K562 (cell line): ENCODE measurements around the gene NENF. TPM values are rescaled to one million over a fixed set of nuclear protein-coding genes. Genes with fewer than 3 reads are reported as not detected.

ENCODE experiments used
- ASH1L ChIP-seq: fragments of 450-650 bp; IDR thresholded peaks from 2 replicates; pipeline ENCODE4 v1.6.1; 2018; ENCODE audit warnings: borderline replicate concordance, mild to moderate bottlenecking, low read depth; ENCODE audit not compliant: partially characterized antibody
- CEBPB ChIP-seq: fragments of 450-650 bp; IDR thresholded peaks from 2 replicates; pipeline ENCODE4 v1.6.1; 2016; ENCODE audit warnings: missing genetic modification characterization, missing compliant biosample characterization
- CHD4 ChIP-seq: fragments of 200-600 bp; sonication (generic); IDR thresholded peaks from 3 replicates; pipeline ENCODE4 v1.6.1; 2012; ENCODE audit warnings: low read depth, mild to moderate bottlenecking, mixed read lengths, low read length, inconsistent platforms; ENCODE audit not compliant: insufficient read depth, insufficient replicate concordance, poor library complexity, severe bottlenecking
- ELF2 ChIP-seq: fragments of 250-450 bp; sonication (Bioruptor Pico); IDR thresholded peaks from 2 replicates; pipeline ENCODE4 v1.5.0; 2021; ENCODE audit warnings: mild to moderate bottlenecking
- KAT7 ChIP-seq: sonication (generic); formaldehyde crosslinking; IDR thresholded peaks from 2 replicates; pipeline ENCODE4 v1.8.0; 2022; ENCODE audit warnings: missing genetic modification reagents, mild to moderate bottlenecking, borderline replicate concordance
- MAX ChIP-seq: sonication (generic); formaldehyde crosslinking; IDR thresholded peaks from 2 replicates; pipeline ENCODE4 v1.9.0; 2022; ENCODE audit warnings: mild to moderate bottlenecking, missing genetic modification reagents
- MCM5 ChIP-seq: fragments of 450-650 bp; IDR thresholded peaks from 2 replicates; pipeline ENCODE4 v1.6.1; 2016; ENCODE audit warnings: low read depth
- MTA3 ChIP-seq: fragments of 450-650 bp; formaldehyde crosslinking; IDR thresholded peaks from 2 replicates; pipeline ENCODE4 v1.6.1; 2017; ENCODE audit warnings: mild to moderate bottlenecking, borderline replicate concordance
- PRDM10 ChIP-seq: fragments of 450-650 bp; IDR thresholded peaks from 2 replicates; pipeline ENCODE4 v1.6.1; 2018; ENCODE audit not compliant: partially characterized antibody
- PTTG1 ChIP-seq: fragments of 450-650 bp; IDR thresholded peaks from 2 replicates; pipeline ENCODE4 v1.6.1; 2016; ENCODE audit warnings: low read depth, mild to moderate bottlenecking, missing genetic modification characterization, missing compliant biosample characterization
- SMAD3 ChIP-seq: fragments of 450-650 bp; formaldehyde crosslinking; conservative IDR thresholded peaks from 2 replicates; pipeline ENCODE4 v1.4.0; 2020; ENCODE audit warnings: mild to moderate bottlenecking
- SMARCB1 ChIP-seq: IDR thresholded peaks from 2 replicates; pipeline ENCODE4 v1.6.1; 2011; ENCODE audit warnings: improper control_type of control experiment, low read depth; ENCODE audit not compliant: insufficient read length
- TAL1 ChIP-seq: fragments of 450-650 bp; IDR thresholded peaks from 2 replicates; pipeline ENCODE4 v1.6.1; 2016; ENCODE audit warnings: mild to moderate bottlenecking
- THAP7 ChIP-seq: fragments of 250-450 bp; sonication (Bioruptor Pico); IDR thresholded peaks from 2 replicates; pipeline ENCODE4 v1.5.0; 2021
- ZBTB17 ChIP-seq: fragments of 450-650 bp; formaldehyde crosslinking; IDR thresholded peaks from 2 replicates; pipeline ENCODE4 v1.4.0; 2020; ENCODE audit warnings: mild to moderate bottlenecking
- ZNF165 ChIP-seq: fragments of 250-450 bp; sonication (Bioruptor Pico); IDR thresholded peaks from 2 replicates; pipeline ENCODE4 v1.4.0; 2020; ENCODE audit warnings: borderline replicate concordance
- ZNF174 ChIP-seq: fragments of 250-450 bp; sonication (Bioruptor Pico); IDR thresholded peaks from 2 replicates; pipeline ENCODE4 v1.4.0; 2020; ENCODE audit warnings: mild to moderate bottlenecking
- ZNF347 ChIP-seq: fragments of 450-650 bp; formaldehyde crosslinking; IDR thresholded peaks from 2 replicates; pipeline ENCODE4 v1.4.0; 2020; ENCODE audit warnings: low read depth, mild to moderate bottlenecking, moderate library complexity
- ZNF395 ChIP-seq: fragments of 200-800 bp; sonication (Bioruptor generic); IDR thresholded peaks from 2 replicates; pipeline ENCODE4 v1.6.1; 2017; ENCODE audit warnings: missing genetic modification characterization, missing compliant biosample characterization
- ZNF77 ChIP-seq: fragments of 250-450 bp; sonication (Bioruptor Pico); IDR thresholded peaks from 2 replicates; pipeline ENCODE4 v1.5.0; 2020
- polyA plus RNA-seq, 8 experiments: library from polyadenylated mRNA; depleted of rRNA in 4 of 8; stranded (reverse) in 5 of 8; unstranded in 3 of 8; fragments of >200 nt; fragmentation: Nextera tagmentation in 2 of 8; fragmentation: Illumina TruSeq in 1 of 8; extraction: Ambion mirVana in 2 of 8; extraction: Trizol in 1 of 8; gene quantifications; 2 replicates each; pipeline versions ENCODE4 v1.2.1 to v1.2.3, GENCODE V29; 2011 to 2014; ENCODE audit warnings: inconsistent platforms in 1 of 8, missing spikeins in 1 of 8
- total RNA-seq, 7 experiments: library from RNA; depleted of rRNA in 6 of 7; stranded (reverse); fragments of >200 nt in 6 of 7; fragmentation: Illumina TruSeq in 2 of 7; extraction: Trizol in 2 of 7; gene quantifications; 2 replicates each; pipeline versions ENCODE4 v1.2.1 to v1.2.3, GENCODE V29; 2011 to 2021; ENCODE audit warnings: low replicate concordance in 1 of 7

Gene NENF
- total and polyA plus RNA-seq, 9 of the 15 experiments (the other 6 are each of a cell fraction or from before 2014, with no cell fraction given), result 6.1 to 100 (median 72.8) TPM

- TF ChIP-seq PTTG1 (tag), result peak; percentile 98
- TF ChIP-seq CEBPB (tag), result no peak
- TF ChIP-seq SMAD3 (CRISPR knock-in tag), result peak; percentile 99
- no peak for TF ChIP-seq PRDM10
- no peak; the same call in 1 of the 2 replicates for TF ChIP-seq TAL1
- no peak for TF ChIP-seq KAT7
- TF ChIP-seq ELF2 (CRISPR knock-in tag), result peak; percentile 89
- peak; percentile 91 for TF ChIP-seq THAP7 (CRISPR knock-in tag)
- no peak for TF ChIP-seq ASH1L
- peak; percentile 80; the same call in 1 of the 2 replicates for TF ChIP-seq ZNF347 (CRISPR knock-in tag)
- no peak for TF ChIP-seq MAX
- TF ChIP-seq ZBTB17 (CRISPR knock-in tag), result peak; percentile 96
- TF ChIP-seq SMARCB1, result no peak
- TF ChIP-seq ZNF77, result no peak
- no peak for TF ChIP-seq MTA3
- peak; percentile 98 for TF ChIP-seq ZNF165 (CRISPR knock-in tag)
- no peak for TF ChIP-seq MCM5
- 0 out of 2 replicates have a peak, but pooled peaks have one; percentile 37 for TF ChIP-seq ZNF174 (CRISPR knock-in tag)
- TF ChIP-seq CHD4, result no peak
- peak; percentile 100 for TF ChIP-seq ZNF395
Observed at GRCh38 chr1:212477680-212478466, 45.2 kb downstream of the NENF start (continued).
